Type B pancreatic cell (in vitro differentiated cells): ENCODE data around the gene SPAG6. TPM values are rescaled to one million over a fixed set of nuclear protein-coding genes. Genes with fewer than 3 reads are reported as not detected.

Experiments
- DNase-seq: peaks from one replicate; pipeline ENCODE4 v3.0.0; 2021; ENCODE audit warnings: mixed read lengths; ENCODE audit not compliant: unreplicated experiment; ENCODE audit errors: extremely low spot score
- H3K27ac Mint-ChIP-seq: 2 replicates; pipeline ENCODE4 v1.8.0; 2021; ENCODE audit warnings: mild to moderate bottlenecking, mixed read lengths
- H3K27me3 Mint-ChIP-seq: 2 replicates; pipeline ENCODE4 v1.8.0; 2021; ENCODE audit warnings: mixed read lengths
- H3K36me3 Mint-ChIP-seq: 2 replicates; pipeline ENCODE4 v1.8.0; 2021; ENCODE audit warnings: mixed read lengths
- H3K4me1 Mint-ChIP-seq: one replicate; pipeline ENCODE4 v1.8.0; 2021; ENCODE audit warnings: mixed read lengths; ENCODE audit not compliant: unreplicated experiment
- H3K4me3 Mint-ChIP-seq: 2 replicates; pipeline ENCODE4 v1.8.0; 2021; ENCODE audit warnings: mild to moderate bottlenecking, mixed read lengths
- H3K9me3 Mint-ChIP-seq: 2 replicates; pipeline ENCODE4 v1.8.0; 2021; ENCODE audit warnings: mixed read lengths
- total RNA-seq: library from RNA; stranded (reverse); gene quantifications from 2 replicates; pipeline ENCODE4 v1.2.1, GENCODE V29; 2021; ENCODE audit warnings: low replicate concordance
- TF ChIP-seq, protein P1 (sequence below): fragments of 200-600 bp; sonication (generic); conservative IDR thresholded peaks from 2 replicates; pipeline ENCODE4 v1.5.0; 2021; ENCODE audit warnings: antibody characterized with exemption, mild to moderate bottlenecking

Gene SPAG6
- total RNA-seq, 1 donor from 2014 or later = 6.6 TPM

DNA sequence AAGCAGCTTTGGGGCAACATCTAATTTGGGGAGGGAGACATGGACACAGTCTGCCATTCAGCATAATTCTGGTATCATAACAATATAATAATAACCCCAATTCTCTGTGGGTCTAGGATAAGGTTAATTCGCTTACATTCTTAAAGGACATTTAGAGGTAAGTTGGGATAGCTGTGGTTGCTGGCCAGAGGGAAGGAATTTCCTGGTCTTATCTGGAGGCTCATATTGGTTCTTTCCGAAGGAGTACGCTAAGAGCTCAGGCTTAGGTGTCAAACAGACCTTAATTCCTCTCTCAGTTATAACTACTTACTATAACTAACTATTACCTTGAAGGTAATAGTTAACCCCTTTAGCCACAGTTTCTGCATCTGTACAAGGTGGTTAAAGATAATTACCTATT is 68.8 kb downstream of the SPAG6 start:
- H3K27me3 Mint-ChIP-seq = no peaks in the 10 kb centered on the region
- H3K4me3 Mint-ChIP-seq = no peak overlapping the region
- H3K4me1 Mint-ChIP-seq = no peaks in the 10 kb centered on the region
- H3K36me3 Mint-ChIP-seq = no peaks in the 10 kb centered on the region
- no peak overlapping the region for H3K27ac Mint-ChIP-seq
- TF ChIP-seq, protein P1, sequence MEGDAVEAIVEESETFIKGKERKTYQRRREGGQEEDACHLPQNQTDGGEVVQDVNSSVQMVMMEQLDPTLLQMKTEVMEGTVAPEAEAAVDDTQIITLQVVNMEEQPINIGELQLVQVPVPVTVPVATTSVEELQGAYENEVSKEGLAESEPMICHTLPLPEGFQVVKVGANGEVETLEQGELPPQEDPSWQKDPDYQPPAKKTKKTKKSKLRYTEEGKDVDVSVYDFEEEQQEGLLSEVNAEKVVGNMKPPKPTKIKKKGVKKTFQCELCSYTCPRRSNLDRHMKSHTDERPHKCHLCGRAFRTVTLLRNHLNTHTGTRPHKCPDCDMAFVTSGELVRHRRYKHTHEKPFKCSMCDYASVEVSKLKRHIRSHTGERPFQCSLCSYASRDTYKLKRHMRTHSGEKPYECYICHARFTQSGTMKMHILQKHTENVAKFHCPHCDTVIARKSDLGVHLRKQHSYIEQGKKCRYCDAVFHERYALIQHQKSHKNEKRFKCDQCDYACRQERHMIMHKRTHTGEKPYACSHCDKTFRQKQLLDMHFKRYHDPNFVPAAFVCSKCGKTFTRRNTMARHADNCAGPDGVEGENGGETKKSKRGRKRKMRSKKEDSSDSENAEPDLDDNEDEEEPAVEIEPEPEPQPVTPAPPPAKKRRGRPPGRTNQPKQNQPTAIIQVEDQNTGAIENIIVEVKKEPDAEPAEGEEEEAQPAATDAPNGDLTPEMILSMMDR = no peak
- no peak for DNase-seq
- no peaks in the 10 kb centered on the region for H3K9me3 Mint-ChIP-seq

DNA sequence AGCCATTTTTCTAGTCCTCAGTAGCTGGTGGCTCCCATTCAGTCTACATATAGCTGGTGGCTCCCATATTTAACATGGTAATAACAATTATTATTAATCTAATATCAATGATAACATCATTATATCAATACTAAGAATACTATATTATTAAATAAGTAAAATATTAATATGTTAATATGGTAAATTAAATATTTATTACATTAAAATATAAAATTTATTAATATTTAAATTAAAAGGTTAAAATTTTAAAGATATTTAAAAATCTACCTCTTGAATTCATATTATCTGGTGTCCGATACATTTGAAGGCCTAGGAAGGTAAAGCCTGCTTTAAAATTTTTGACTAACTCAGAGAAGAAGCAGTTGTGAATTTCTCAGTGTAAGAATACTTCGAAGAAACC is 69.8 kb downstream of the SPAG6 start:
- DNase-seq = no peak
- Mint-ChIP-seq H3K4me1 (no peaks in the 10 kb centered on the region), H3K27ac (no peak overlapping the region), H3K9me3 (no peaks in the 10 kb centered on the region), H3K36me3 (no peaks in the 10 kb centered on the region), H3K4me3 (no peak overlapping the region), H3K27me3 (no peaks in the 10 kb centered on the region)
- TF ChIP-seq, protein P1 = no peak

- H3K27ac Mint-ChIP-seq = no peak overlapping the region
- TF ChIP-seq, protein P1 = no peak
- H3K27me3 Mint-ChIP-seq = no peaks in the 10 kb centered on the region
- H3K36me3 Mint-ChIP-seq = no peaks in the 10 kb centered on the region
- no peak for DNase-seq
- no peaks in the 10 kb centered on the region for H3K4me1 Mint-ChIP-seq
- no peak overlapping the region for H3K4me3 Mint-ChIP-seq
- no peaks in the 10 kb centered on the region for H3K9me3 Mint-ChIP-seq
Measured at GRCh38 chr10:22417736-22418268, 72.5 kb downstream of the SPAG6 start.

DNA sequence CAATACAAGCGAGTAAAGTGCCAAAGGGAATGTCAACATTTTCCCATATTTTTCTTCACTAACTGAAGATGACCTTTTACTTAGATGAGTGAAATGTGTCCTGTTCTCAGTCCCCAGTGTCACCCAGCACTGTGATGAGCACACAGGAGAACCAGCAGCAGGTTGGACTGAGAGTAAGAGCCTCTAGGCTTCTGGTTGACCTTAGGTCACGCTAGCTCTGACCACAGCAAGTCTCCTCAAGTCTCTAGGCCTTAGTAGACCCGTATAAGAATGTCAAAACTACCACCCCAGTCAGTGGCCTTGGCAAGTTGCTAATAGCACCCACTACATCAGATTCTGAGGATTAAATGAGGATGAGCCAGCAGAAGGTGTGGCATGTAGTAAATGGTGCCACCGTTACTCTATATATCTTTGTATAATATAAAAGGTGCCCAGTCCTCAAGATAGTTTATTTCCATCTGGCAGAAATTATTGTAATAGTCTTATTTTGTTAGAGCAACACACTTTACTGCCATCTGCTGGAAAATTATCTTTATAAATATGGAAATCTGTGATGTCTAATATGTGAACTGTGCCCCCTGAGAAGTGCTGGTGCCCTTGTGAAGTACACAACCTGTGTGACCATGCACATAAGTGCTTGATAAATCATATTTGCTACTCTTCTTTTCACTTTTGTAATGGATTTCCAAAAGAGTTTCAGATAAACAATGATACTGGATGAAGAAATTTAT is 75.7 kb downstream of the SPAG6 start:
- no peak for DNase-seq
- no peak overlapping the region for H3K27ac Mint-ChIP-seq
- no peak overlapping the region for H3K4me3 Mint-ChIP-seq
- TF ChIP-seq, protein P1 = no peak
- no peaks in the 10 kb centered on the region for H3K36me3 Mint-ChIP-seq
- H3K9me3 Mint-ChIP-seq = no peaks in the 10 kb centered on the region
- H3K4me1 Mint-ChIP-seq = no peaks in the 10 kb centered on the region
- no peaks in the 10 kb centered on the region for H3K27me3 Mint-ChIP-seq

- H3K36me3 Mint-ChIP-seq = no peaks in the 10 kb centered on the region
- no peak for DNase-seq
- H3K9me3 Mint-ChIP-seq = no peaks in the 10 kb centered on the region
- TF ChIP-seq, protein P1 = no peak
- peaks cover 37% of the 10 kb centered on the region for H3K4me1 Mint-ChIP-seq
- H3K27ac Mint-ChIP-seq = peak overlapping the region; percentile 25
- peak overlapping the region; percentile 12 for H3K4me3 Mint-ChIP-seq
- H3K27me3 Mint-ChIP-seq = no peaks in the 10 kb centered on the region
Measured at GRCh38 chr10:22426653-22427052, 81.4 kb downstream of the SPAG6 start.
